IMR-90 (cell line): ENCODE results near the gene VDAC1. TPM values are rescaled to one million over a fixed set of nuclear protein-coding genes. Genes with fewer than 3 reads are reported as not detected.

Experiments
- ATAC-seq: fragments of 200-7000 bp; cut with Tn5 transposase; 2 replicates; pipeline ENCODE4 v1.9.1; 2020; ENCODE audit warnings: low read depth, mild to moderate bottlenecking, moderate library complexity
- BruUV-seq: library from RNA; stranded (reverse); fragments of 400-500 nt; replicated peaks from 2 replicates; lab custom pipeline; 2021; lab: Mats Ljungman, UMichigan
- CTCF ChIA-PET: fragments of 300-600 bp; formaldehyde crosslinking; extraction: SDS; loops from one replicate; lab custom pipeline; 2021; ENCODE audit warnings: antibody characterized with exemption; lab: Yijun Ruan, JAX
- POLR2A ChIA-PET: fragments of 300-600 bp; sonication (Branson Sonifier 250); formaldehyde crosslinking; loops from one replicate; lab custom pipeline; 2022; ENCODE audit warnings: antibody characterized with exemption; ENCODE audit not compliant: unreplicated experiment; lab: Charles Lee
- DNase-seq: peaks from one replicate; pipeline ENCODE4 v3.0.0; 2013
- H2AFZ ChIP-seq: replicated peaks from 2 replicates; pipeline ENCODE3; 2013; ENCODE audit warnings: low read length, mild to moderate bottlenecking; ENCODE audit not compliant: poor library complexity
- H2AK5ac ChIP-seq: 2 replicates; pipeline ENCODE4 v1.6.1; 2013; ENCODE audit warnings: low read depth, low read length, inconsistent platforms
- H2AK9ac ChIP-seq: replicated peaks from 2 replicates; pipeline ENCODE3; 2013; ENCODE audit warnings: mild to moderate bottlenecking, low read depth, low read length, moderate library complexity; ENCODE audit not compliant: poor library complexity
- H2BK120ac ChIP-seq: 2 replicates; pipeline ENCODE4 v1.6.1; 2013; ENCODE audit warnings: low read depth, low read length, inconsistent platforms
- H2BK15ac ChIP-seq: 3 replicates; pipeline ENCODE4 v1.6.1; 2013; ENCODE audit warnings: low read depth, low read length, inconsistent platforms
- H2BK20ac ChIP-seq: 2 replicates; pipeline ENCODE4 v1.6.1; 2013; ENCODE audit warnings: low read depth, mild to moderate bottlenecking, inconsistent platforms, low read length, moderate library complexity
- H2BK5ac ChIP-seq: 2 replicates; pipeline ENCODE4 v1.6.1; 2013; ENCODE audit warnings: mild to moderate bottlenecking, low read depth, low read length, inconsistent platforms; ENCODE audit not compliant: poor library complexity, severe bottlenecking
- H3K14ac ChIP-seq: replicated peaks from 2 replicates; pipeline ENCODE4 v1.6.1; 2013; ENCODE audit warnings: low read depth, low read length, inconsistent platforms
- H3K18ac ChIP-seq: 2 replicates; pipeline ENCODE4 v1.6.1; 2013; ENCODE audit warnings: low read depth, low read length, control low read depth
- H3K23ac ChIP-seq: 2 replicates; pipeline ENCODE4 v1.6.1; 2013; ENCODE audit warnings: low read depth, low read length, inconsistent platforms
- H3K27ac ChIP-seq: 2 replicates; pipeline ENCODE4 v1.5.1; 2013; ENCODE audit warnings: mild to moderate bottlenecking, control low read depth, low read length; ENCODE audit not compliant: insufficient read depth
- H3K27me3 ChIP-seq: 2 replicates; pipeline ENCODE4 v1.6.1; 2013; ENCODE audit warnings: low read length; ENCODE audit not compliant: control insufficient read depth, insufficient read depth
- H3K36me3 ChIP-seq: 2 replicates; pipeline ENCODE4 v1.6.1; 2013; ENCODE audit warnings: low read length, mixed read lengths; ENCODE audit not compliant: control insufficient read depth, insufficient read depth
- H3K4ac ChIP-seq: 2 replicates; pipeline ENCODE4 v1.6.1; 2013; ENCODE audit warnings: low read depth, low read length, inconsistent platforms
- H3K4me1 ChIP-seq: 2 replicates; pipeline ENCODE4 v1.6.1; 2013; ENCODE audit warnings: low read length, mixed read lengths; ENCODE audit not compliant: control insufficient read depth, insufficient read depth
- H3K4me2 ChIP-seq: 2 replicates; pipeline ENCODE4 v1.6.1; 2013; ENCODE audit warnings: low read depth, mild to moderate bottlenecking, control low read depth, low read length, moderate library complexity
- H3K4me3 ChIP-seq: 2 replicates; pipeline ENCODE4 v1.5.1; 2013; ENCODE audit warnings: low read depth, mild to moderate bottlenecking, control low read depth, low read length, moderate library complexity; ENCODE audit not compliant: insufficient read depth
- H3K56ac ChIP-seq: 2 replicates; pipeline ENCODE4 v1.6.1; 2013; ENCODE audit warnings: low read length, inconsistent platforms; ENCODE audit not compliant: insufficient read depth; ENCODE audit errors: extremely low read depth
- H3K79me1 ChIP-seq, 2 experiments: 2 replicates each; pipeline ENCODE4 v1.6.1; 2013; ENCODE audit warnings: low read length in 2 of 2, inconsistent platforms in 1 of 2, low read depth in 1 of 2
- H3K9ac ChIP-seq: 2 replicates; pipeline ENCODE4 v1.6.1; 2013; ENCODE audit warnings: low read depth, low read length, control low read depth
- H3K9me1 ChIP-seq: 2 replicates; pipeline ENCODE4 v1.6.1; 2013; ENCODE audit warnings: low read length, inconsistent platforms; ENCODE audit not compliant: insufficient read depth
- H3K9me3 ChIP-seq: 2 replicates; pipeline ENCODE4 v1.6.1; 2013; ENCODE audit warnings: low read length; ENCODE audit not compliant: control insufficient read depth, insufficient read depth
- H4K20me1 ChIP-seq: 2 replicates; pipeline ENCODE4 v1.6.1; 2013; ENCODE audit warnings: low read length, inconsistent platforms; ENCODE audit not compliant: insufficient read depth
- H4K5ac ChIP-seq: 2 replicates; pipeline ENCODE4 v1.6.1; 2013; ENCODE audit warnings: mild to moderate bottlenecking, low read depth, low read length, control low read depth
- H4K8ac ChIP-seq, 2 experiments: 2 replicates each; pipeline ENCODE4 v1.6.1; 2013; ENCODE audit warnings: low read depth in 2 of 2, low read length in 2 of 2, control low read depth in 1 of 2, inconsistent platforms in 1 of 2
- H4K91ac ChIP-seq: 2 replicates; pipeline ENCODE4 v1.6.1; 2013; ENCODE audit warnings: low read depth, low read length, inconsistent platforms; ENCODE audit not compliant: insufficient read depth
- CEBPB ChIP-seq: IDR thresholded peaks from 2 replicates; pipeline ENCODE4 v1.6.1; 2012; ENCODE audit warnings: low read depth, low read length, improper control_type of control experiment
- CTCF ChIP-seq: conservative IDR thresholded peaks from 2 replicates; pipeline ENCODE4 v1.5.1; 2012; ENCODE audit warnings: mild to moderate bottlenecking, low read depth, low read length, improper control_type of control experiment
- MAFK ChIP-seq: IDR thresholded peaks from 2 replicates; pipeline ENCODE4 v1.6.1; 2012; ENCODE audit warnings: low read depth, low read length, improper control_type of control experiment
- MAZ ChIP-seq: IDR thresholded peaks from 2 replicates; pipeline ENCODE4 v1.6.1; 2012; ENCODE audit warnings: low read depth, mild to moderate bottlenecking, low read length, improper control_type of control experiment, moderate library complexity, borderline replicate concordance
- MXI1 ChIP-seq: IDR thresholded peaks from 2 replicates; pipeline ENCODE4 v1.6.1; 2012; ENCODE audit warnings: low read depth, mild to moderate bottlenecking, low read length, moderate library complexity, borderline replicate concordance
- POLR2A ChIP-seq: IDR thresholded peaks from 2 replicates; pipeline ENCODE4 v1.6.1; 2012; ENCODE audit warnings: mild to moderate bottlenecking, low read depth, low read length
- RAD21 ChIP-seq: IDR thresholded peaks from 2 replicates; pipeline ENCODE4 v1.6.1; 2012; ENCODE audit warnings: low read length, improper control_type of control experiment
- RCOR1 ChIP-seq: IDR thresholded peaks from 2 replicates; pipeline ENCODE4 v1.6.1; 2012; ENCODE audit warnings: mild to moderate bottlenecking, low read length, improper control_type of control experiment; ENCODE audit not compliant: insufficient replicate concordance
- RFX5 ChIP-seq: IDR thresholded peaks from 2 replicates; pipeline ENCODE4 v1.8.0; 2012; ENCODE audit warnings: low read depth, mild to moderate bottlenecking, low read length, moderate library complexity
- SMC3 ChIP-seq: fragments of 150-350 bp; IDR thresholded peaks from 2 replicates; pipeline ENCODE4 v1.6.1; 2016; ENCODE audit warnings: low read depth, mild to moderate bottlenecking, antibody characterized with exemption, low read length, moderate library complexity
- USF2 ChIP-seq: fragments of 150-350 bp; IDR thresholded peaks from 2 replicates; pipeline ENCODE4 v1.6.1; 2017; ENCODE audit warnings: mild to moderate bottlenecking, antibody characterized with exemption, low read length, low read depth
- WGBS, 2 experiments: methylation state at CpG; one replicate each; pipeline versions ENCODE4 v1.1.5 to v1.1.7; 2013; ENCODE audit warnings: missing lambda C conversion rate in 2 of 2; ENCODE audit not compliant: insufficient read length in 1 of 2; ENCODE audit errors: extremely low coverage in 2 of 2; 5-methylcytosine and 5-hydroxymethylcytosine counted together
- dilution Hi-C: fragments of 300-500 bp; cut with HindIII; formaldehyde crosslinking; loops from one replicate; pipeline ENCODE4 v1.14.3; 2018; ENCODE audit warnings: low sequenced_read_pairs; ENCODE audit not compliant: unreplicated experiment
- in situ Hi-C: fragments of 300-500 bp; cut with MboI; formaldehyde crosslinking; loops from 3 replicates; pipeline ENCODE4 v1.14.3; 2019; ENCODE audit warnings: low sequenced_read_pairs, inconsistent platforms, mixed read lengths
- intact Hi-C: fragments of 100-400 bp; cut with micrococcal nuclease; formaldehyde crosslinking; loops from 2 replicates; pipeline ENCODE4 v1.10.0; 2022
- polyA plus RNA-seq, 3 experiments: library from polyadenylated mRNA; depleted of rRNA; stranded (reverse); fragments of >200 nt; gene quantifications; 2 replicates each; pipeline ENCODE4 v1.2.3, GENCODE V29; 2012; ENCODE audit warnings: low replicate concordance in 1 of 3
- total RNA-seq: library from RNA; depleted of rRNA; stranded (reverse); fragments of >200 nt; gene quantifications from 2 replicates; pipeline ENCODE4 v1.2.3, GENCODE V29; 2012
- TF ChIP-seq, protein P1 (sequence below): fragments of 150-350 bp; IDR thresholded peaks from 2 replicates; pipeline ENCODE4 v1.6.1; 2016; ENCODE audit warnings: low read depth, mild to moderate bottlenecking, low read length, moderate library complexity, borderline replicate concordance

VDAC1 gene
- total and polyA plus RNA-seq, 2 of the 4 experiments (the other 2 are of a cell fraction), result 289 to 365 TPM

DNA sequence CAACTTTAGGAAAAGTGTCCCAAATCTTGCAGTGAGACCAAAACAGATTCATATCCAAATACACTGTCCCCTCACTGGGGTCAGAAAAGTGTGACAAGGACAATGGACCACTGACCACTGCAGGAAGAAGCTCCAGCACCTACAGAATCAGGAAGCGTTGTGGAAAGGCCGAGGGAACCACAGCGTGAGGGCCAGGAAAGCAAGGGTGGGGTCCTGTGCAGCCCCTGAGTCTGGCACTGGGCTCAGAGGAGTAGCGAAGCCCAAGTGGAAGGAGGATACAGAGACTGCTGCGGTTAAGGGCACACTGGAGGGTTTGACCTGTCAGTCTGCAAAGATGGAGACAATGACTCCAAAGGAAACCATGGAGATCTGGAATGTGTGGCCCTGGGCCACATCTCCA, 73.2 kb downstream of the VDAC1 start:
- no TSS peak for BruUV-seq

More for the DNA sequence above, 73.2 kb downstream of the VDAC1 start:
- dilution Hi-C loops (no loop called here), in situ Hi-C loops (no loop called here), intact Hi-C loops (no loop called here)
- TF ChIP-seq MAZ (no peak), SMC3 (no peak), RFX5 (no peak), CEBPB (no peak), CTCF (no peak), POLR2A (no peak), RCOR1 (no peak), RAD21 (no peak), MXI1 (no peak), MAFK (no peak), USF2 (no peak)
- TF ChIP-seq, protein P1, sequence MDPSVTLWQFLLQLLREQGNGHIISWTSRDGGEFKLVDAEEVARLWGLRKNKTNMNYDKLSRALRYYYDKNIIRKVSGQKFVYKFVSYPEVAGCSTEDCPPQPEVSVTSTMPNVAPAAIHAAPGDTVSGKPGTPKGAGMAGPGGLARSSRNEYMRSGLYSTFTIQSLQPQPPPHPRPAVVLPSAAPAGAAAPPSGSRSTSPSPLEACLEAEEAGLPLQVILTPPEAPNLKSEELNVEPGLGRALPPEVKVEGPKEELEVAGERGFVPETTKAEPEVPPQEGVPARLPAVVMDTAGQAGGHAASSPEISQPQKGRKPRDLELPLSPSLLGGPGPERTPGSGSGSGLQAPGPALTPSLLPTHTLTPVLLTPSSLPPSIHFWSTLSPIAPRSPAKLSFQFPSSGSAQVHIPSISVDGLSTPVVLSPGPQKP, result no peak
- no peak for DNase-seq
- H3K27ac ChIP-seq, result no peak overlapping the region
- peaks cover 1% of the 10 kb centered on the region; the same call in 1 of the 2 replicates for H3K9me3 ChIP-seq
- H2BK5ac ChIP-seq, result no peak overlapping the region
- WGBS, 2 experiments, result 100% methylated on average over 4 of the region's 5 CpGs; no CpG with 5 or more reads in 1 of the 2 experiments
- H3K4ac ChIP-seq, result no peak overlapping the region
- H2AFZ ChIP-seq, result no peak overlapping the region
- CTCF ChIA-PET, result no interaction called here
- no peak overlapping the region for H3K14ac ChIP-seq
- H4K91ac ChIP-seq, result no peak overlapping the region
- H2BK20ac ChIP-seq, result no peak overlapping the region
- peaks cover 42% of the 10 kb centered on the region for H3K27me3 ChIP-seq
- H3K23ac ChIP-seq, result no peak overlapping the region
- H2BK15ac ChIP-seq, result no peak overlapping the region
- no peak overlapping the region for H3K56ac ChIP-seq
- H3K36me3 ChIP-seq, result no peaks in the 10 kb centered on the region
- no peak overlapping the region for H2BK120ac ChIP-seq
- no peak overlapping the region for H3K9ac ChIP-seq
- H4K20me1 ChIP-seq, result no peaks in the 10 kb centered on the region
- H3K9me1 ChIP-seq, result peaks cover 4% of the 10 kb centered on the region
- H4K5ac ChIP-seq, result no peak overlapping the region
- H3K4me3 ChIP-seq, result no peak overlapping the region
- H3K18ac ChIP-seq, result no peak overlapping the region
- H2AK5ac ChIP-seq, result no peak overlapping the region
- H3K79me1 ChIP-seq, result no peaks in the 10 kb centered on the region
- POLR2A ChIA-PET, result no interaction called here
- peaks cover 6% of the 10 kb centered on the region; the same call in 1 of the 2 replicates for H3K4me1 ChIP-seq
- no peak overlapping the region for H3K4me2 ChIP-seq
- H2AK9ac ChIP-seq, result no peak overlapping the region
- ATAC-seq, result no peak
- no peak overlapping the region for H4K8ac ChIP-seq
